ENCODE results near the gene RPH3AL. TPM values are rescaled to one million over a fixed set of nuclear protein-coding genes. Genes with fewer than 3 reads are reported as not detected.
A peak's percentile ranks its signal among the peaks of the same experiment; 100 is the strongest.

The RPH3AL gene
- total and polyA plus RNA-seq, 11 donors: 2.8 to 9.4 (median 6.3) TPM

DNA sequence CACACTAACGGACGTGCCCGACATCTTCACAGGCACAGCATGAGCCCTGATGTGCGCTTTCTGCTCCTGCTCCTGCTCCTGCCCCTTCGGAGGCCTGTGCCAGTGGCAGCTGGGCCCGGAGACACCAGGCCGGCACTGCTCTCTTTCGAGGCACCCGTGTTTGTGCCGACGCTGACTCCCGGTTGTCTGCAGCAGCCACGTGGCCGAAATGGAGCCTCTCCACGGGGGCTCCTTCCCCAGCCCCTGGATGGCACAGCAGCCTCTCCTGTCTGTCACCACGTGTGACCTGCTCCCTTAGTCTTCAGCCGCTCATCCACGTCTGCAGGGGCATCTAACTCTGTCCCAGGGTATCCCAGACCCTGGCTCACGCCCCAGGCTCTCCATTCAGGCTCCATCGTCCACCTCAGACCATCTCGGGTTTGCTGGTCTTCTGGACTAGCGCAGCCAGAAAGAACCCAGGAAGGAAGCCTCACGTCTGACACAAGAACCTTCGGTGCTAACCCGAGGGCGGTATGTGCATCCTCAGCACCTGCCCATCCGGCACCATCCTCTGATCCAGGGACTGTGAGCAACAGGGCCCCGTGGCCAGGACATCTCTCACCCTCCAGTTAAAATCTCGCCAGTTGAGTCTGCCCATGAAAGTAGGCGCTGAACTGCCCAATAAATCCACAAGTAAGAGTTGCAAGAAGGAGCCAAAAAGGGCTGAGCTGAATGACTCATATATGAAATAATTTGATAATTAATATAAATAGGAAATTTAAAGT is 4.2 kb upstream of the RPH3AL start:
- Histone ChIP-seq H3K4me1 (peaks cover 3 to 24% (median 17%) of the 10 kb centered on the region in 12 donors), H3K27me3 (no peaks in the 10 kb centered on the region), H3K4me3 (no peak overlapping the region), H3K27ac (no peak overlapping the region), H3K9me3 (no peaks in the 10 kb centered on the region), H3K36me3 (no peaks in the 10 kb centered on the region)
- DNase-seq: peak in 1 of 5 donors; percentile 51
- ATAC-seq: no peak
- intact Hi-C loops (cut with DNase I): no loop called here
- WGBS, 4 donors: 89 to 95% (median 94%) methylated on average over 27 to 30 of the region's 30 CpGs
- no peak for TF ChIP-seq POLR2A (IDR thresholded peaks at IDR 0.05)
- no peak for TF ChIP-seq CTCF (IDR thresholded peaks at IDR 0.05)

- intact Hi-C loops (cut with DNase I): loop anchor here in 2 of 10 donors (5.0 kb wide), 2 partner anchors 32 to 53 kb away; no protein-coding TSS in a partner anchor
- 88 to 96% (median 91%) methylated on average over 11 to 19 of the region's 19 CpGs for WGBS, 4 donors
- H3K27ac ChIP-seq: peak overlapping the region in 1 of 12 donors; percentile 94
- H3K27me3 ChIP-seq: no peaks in the 10 kb centered on the region
- no peaks in the 10 kb centered on the region for H3K9me3 ChIP-seq
- no peak overlapping the region for H3K4me3 ChIP-seq
- peaks cover 7 to 43% (median 35%) of the 10 kb centered on the region in 12 donors for H3K4me1 ChIP-seq
- DNase-seq (peak in 1 of 5 donors; percentile 21), ATAC-seq (no peak)
- H3K36me3 ChIP-seq: no peaks in the 10 kb centered on the region
- TF ChIP-seq CTCF (IDR thresholded peaks at IDR 0.05) (no peak), POLR2A (IDR thresholded peaks at IDR 0.05) (no peak)
Measured at GRCh38 chr17:354651-355556, 2.3 kb upstream of the RPH3AL start.

GRCh38 chr17:353838-354234 is 1.2 kb upstream of the RPH3AL start:
- Histone ChIP-seq H3K27ac (peak overlapping the region in 9 of 12 donors; percentile 81 to 97 (median 92)), H3K36me3 (no peaks in the 10 kb centered on the region), H3K4me3 (no peak overlapping the region), H3K27me3 (no peaks in the 10 kb centered on the region), H3K4me1 (peaks cover 14 to 52% (median 45%) of the 10 kb centered on the region in 12 donors), H3K9me3 (no peaks in the 10 kb centered on the region)
- DNase-seq (no peak), ATAC-seq (no peak)
- 96 to 99% (median 97%) methylated on average over 8 of the region's 8 CpGs for WGBS, 4 donors
- TF ChIP-seq CTCF (IDR thresholded peaks at IDR 0.05) (no peak), POLR2A (IDR thresholded peaks at IDR 0.05) (no peak)
- intact Hi-C loops (cut with DNase I): loop anchor here in 2 of 10 donors (5.0 kb wide), 2 partner anchors 33 to 52 kb away; no protein-coding TSS in a partner anchor
